IMR-90 (cell line): ENCODE measurements around the gene ANKRD9. TPM values are rescaled to one million over a fixed set of nuclear protein-coding genes. Genes with fewer than 3 reads are reported as not detected.

Source experiments
- ATAC-seq: fragments of 200-7000 bp; cut with Tn5 transposase; 2 replicates; pipeline ENCODE4 v1.9.1; 2020; ENCODE audit warnings: low read depth, mild to moderate bottlenecking, moderate library complexity
- BruUV-seq: library from RNA; stranded (reverse); fragments of 400-500 nt; replicated peaks from 2 replicates; lab custom pipeline; 2021; lab: Mats Ljungman, UMichigan
- CTCF ChIA-PET: fragments of 300-600 bp; formaldehyde crosslinking; extraction: SDS; loops from one replicate; lab custom pipeline; 2021; ENCODE audit warnings: antibody characterized with exemption; lab: Yijun Ruan, JAX
- POLR2A ChIA-PET: fragments of 300-600 bp; sonication (Branson Sonifier 250); formaldehyde crosslinking; loops from one replicate; lab custom pipeline; 2022; ENCODE audit warnings: antibody characterized with exemption; ENCODE audit not compliant: unreplicated experiment; lab: Charles Lee
- DNase-seq: peaks from one replicate; pipeline ENCODE4 v3.0.0; 2013
- H2AFZ ChIP-seq: replicated peaks from 2 replicates; pipeline ENCODE3; 2013; ENCODE audit warnings: low read length, mild to moderate bottlenecking; ENCODE audit not compliant: poor library complexity
- H2AK5ac ChIP-seq: 2 replicates; pipeline ENCODE4 v1.6.1; 2013; ENCODE audit warnings: low read depth, low read length, inconsistent platforms
- H2AK9ac ChIP-seq: replicated peaks from 2 replicates; pipeline ENCODE3; 2013; ENCODE audit warnings: mild to moderate bottlenecking, low read depth, low read length, moderate library complexity; ENCODE audit not compliant: poor library complexity
- H2BK120ac ChIP-seq: 2 replicates; pipeline ENCODE4 v1.6.1; 2013; ENCODE audit warnings: low read depth, low read length, inconsistent platforms
- H2BK15ac ChIP-seq: 3 replicates; pipeline ENCODE4 v1.6.1; 2013; ENCODE audit warnings: low read depth, low read length, inconsistent platforms
- H2BK20ac ChIP-seq: 2 replicates; pipeline ENCODE4 v1.6.1; 2013; ENCODE audit warnings: low read depth, mild to moderate bottlenecking, inconsistent platforms, low read length, moderate library complexity
- H2BK5ac ChIP-seq: 2 replicates; pipeline ENCODE4 v1.6.1; 2013; ENCODE audit warnings: mild to moderate bottlenecking, low read depth, low read length, inconsistent platforms; ENCODE audit not compliant: poor library complexity, severe bottlenecking
- H3K14ac ChIP-seq: replicated peaks from 2 replicates; pipeline ENCODE4 v1.6.1; 2013; ENCODE audit warnings: low read depth, low read length, inconsistent platforms
- H3K18ac ChIP-seq: 2 replicates; pipeline ENCODE4 v1.6.1; 2013; ENCODE audit warnings: low read depth, low read length, control low read depth
- H3K23ac ChIP-seq: 2 replicates; pipeline ENCODE4 v1.6.1; 2013; ENCODE audit warnings: low read depth, low read length, inconsistent platforms
- H3K27ac ChIP-seq: 2 replicates; pipeline ENCODE4 v1.5.1; 2013; ENCODE audit warnings: mild to moderate bottlenecking, control low read depth, low read length; ENCODE audit not compliant: insufficient read depth
- H3K27me3 ChIP-seq: 2 replicates; pipeline ENCODE4 v1.6.1; 2013; ENCODE audit warnings: low read length; ENCODE audit not compliant: control insufficient read depth, insufficient read depth
- H3K36me3 ChIP-seq: 2 replicates; pipeline ENCODE4 v1.6.1; 2013; ENCODE audit warnings: low read length, mixed read lengths; ENCODE audit not compliant: control insufficient read depth, insufficient read depth
- H3K4ac ChIP-seq: 2 replicates; pipeline ENCODE4 v1.6.1; 2013; ENCODE audit warnings: low read depth, low read length, inconsistent platforms
- H3K4me1 ChIP-seq: 2 replicates; pipeline ENCODE4 v1.6.1; 2013; ENCODE audit warnings: low read length, mixed read lengths; ENCODE audit not compliant: control insufficient read depth, insufficient read depth
- H3K4me2 ChIP-seq: 2 replicates; pipeline ENCODE4 v1.6.1; 2013; ENCODE audit warnings: low read depth, mild to moderate bottlenecking, control low read depth, low read length, moderate library complexity
- H3K4me3 ChIP-seq: 2 replicates; pipeline ENCODE4 v1.5.1; 2013; ENCODE audit warnings: low read depth, mild to moderate bottlenecking, control low read depth, low read length, moderate library complexity; ENCODE audit not compliant: insufficient read depth
- H3K56ac ChIP-seq: 2 replicates; pipeline ENCODE4 v1.6.1; 2013; ENCODE audit warnings: low read length, inconsistent platforms; ENCODE audit not compliant: insufficient read depth; ENCODE audit errors: extremely low read depth
- H3K79me1 ChIP-seq, 2 experiments: 2 replicates each; pipeline ENCODE4 v1.6.1; 2013; ENCODE audit warnings: low read length in 2 of 2, inconsistent platforms in 1 of 2, low read depth in 1 of 2
- H3K9ac ChIP-seq: 2 replicates; pipeline ENCODE4 v1.6.1; 2013; ENCODE audit warnings: low read depth, low read length, control low read depth
- H3K9me1 ChIP-seq: 2 replicates; pipeline ENCODE4 v1.6.1; 2013; ENCODE audit warnings: low read length, inconsistent platforms; ENCODE audit not compliant: insufficient read depth
- H3K9me3 ChIP-seq: 2 replicates; pipeline ENCODE4 v1.6.1; 2013; ENCODE audit warnings: low read length; ENCODE audit not compliant: control insufficient read depth, insufficient read depth
- H4K20me1 ChIP-seq: 2 replicates; pipeline ENCODE4 v1.6.1; 2013; ENCODE audit warnings: low read length, inconsistent platforms; ENCODE audit not compliant: insufficient read depth
- H4K5ac ChIP-seq: 2 replicates; pipeline ENCODE4 v1.6.1; 2013; ENCODE audit warnings: mild to moderate bottlenecking, low read depth, low read length, control low read depth
- H4K8ac ChIP-seq, 2 experiments: 2 replicates each; pipeline ENCODE4 v1.6.1; 2013; ENCODE audit warnings: low read depth in 2 of 2, low read length in 2 of 2, control low read depth in 1 of 2, inconsistent platforms in 1 of 2
- H4K91ac ChIP-seq: 2 replicates; pipeline ENCODE4 v1.6.1; 2013; ENCODE audit warnings: low read depth, low read length, inconsistent platforms; ENCODE audit not compliant: insufficient read depth
- BHLHE40 ChIP-seq: fragments of 150-350 bp; IDR thresholded peaks from 2 replicates; pipeline ENCODE4 v1.6.1; 2016; ENCODE audit warnings: mild to moderate bottlenecking, low read depth, low read length
- CEBPB ChIP-seq: IDR thresholded peaks from 2 replicates; pipeline ENCODE4 v1.6.1; 2012; ENCODE audit warnings: low read depth, low read length, improper control_type of control experiment
- CHD1 ChIP-seq: IDR thresholded peaks from 2 replicates; pipeline ENCODE4 v1.6.1; 2012; ENCODE audit warnings: low read depth, low read length, improper control_type of control experiment
- CTCF ChIP-seq: conservative IDR thresholded peaks from 2 replicates; pipeline ENCODE4 v1.5.1; 2012; ENCODE audit warnings: mild to moderate bottlenecking, low read depth, low read length, improper control_type of control experiment
- FOS ChIP-seq: fragments of 150-350 bp; IDR thresholded peaks from 2 replicates; pipeline ENCODE4 v1.6.1; 2016; ENCODE audit warnings: low read depth, low read length
- MAFK ChIP-seq: IDR thresholded peaks from 2 replicates; pipeline ENCODE4 v1.6.1; 2012; ENCODE audit warnings: low read depth, low read length, improper control_type of control experiment
- MAZ ChIP-seq: IDR thresholded peaks from 2 replicates; pipeline ENCODE4 v1.6.1; 2012; ENCODE audit warnings: low read depth, mild to moderate bottlenecking, low read length, improper control_type of control experiment, moderate library complexity, borderline replicate concordance
- MXI1 ChIP-seq: IDR thresholded peaks from 2 replicates; pipeline ENCODE4 v1.6.1; 2012; ENCODE audit warnings: low read depth, mild to moderate bottlenecking, low read length, moderate library complexity, borderline replicate concordance
- NFE2L2 ChIP-seq: fragments of 150-350 bp; IDR thresholded peaks from 2 replicates; pipeline ENCODE4 v1.6.1; 2016; ENCODE audit warnings: low read depth, mild to moderate bottlenecking, low read length
- POLR2A ChIP-seq: IDR thresholded peaks from 2 replicates; pipeline ENCODE4 v1.6.1; 2012; ENCODE audit warnings: mild to moderate bottlenecking, low read depth, low read length
- RAD21 ChIP-seq: IDR thresholded peaks from 2 replicates; pipeline ENCODE4 v1.6.1; 2012; ENCODE audit warnings: low read length, improper control_type of control experiment
- RCOR1 ChIP-seq: IDR thresholded peaks from 2 replicates; pipeline ENCODE4 v1.6.1; 2012; ENCODE audit warnings: mild to moderate bottlenecking, low read length, improper control_type of control experiment; ENCODE audit not compliant: insufficient replicate concordance
- RFX5 ChIP-seq: IDR thresholded peaks from 2 replicates; pipeline ENCODE4 v1.8.0; 2012; ENCODE audit warnings: low read depth, mild to moderate bottlenecking, low read length, moderate library complexity
- SMC3 ChIP-seq: fragments of 150-350 bp; IDR thresholded peaks from 2 replicates; pipeline ENCODE4 v1.6.1; 2016; ENCODE audit warnings: low read depth, mild to moderate bottlenecking, antibody characterized with exemption, low read length, moderate library complexity
- USF2 ChIP-seq: fragments of 150-350 bp; IDR thresholded peaks from 2 replicates; pipeline ENCODE4 v1.6.1; 2017; ENCODE audit warnings: mild to moderate bottlenecking, antibody characterized with exemption, low read length, low read depth
- whole genome bisulfite sequencing, 2 experiments: methylation state at CpG; one replicate each; pipeline versions ENCODE4 v1.1.5 to v1.1.7; 2013; ENCODE audit warnings: missing lambda C conversion rate in 2 of 2; ENCODE audit not compliant: insufficient read length in 1 of 2; ENCODE audit errors: extremely low coverage in 2 of 2; 5-methylcytosine and 5-hydroxymethylcytosine counted together
- dilution Hi-C: fragments of 300-500 bp; cut with HindIII; formaldehyde crosslinking; loops from one replicate; pipeline ENCODE4 v1.14.3; 2018; ENCODE audit warnings: low sequenced_read_pairs; ENCODE audit not compliant: unreplicated experiment
- in situ Hi-C: fragments of 300-500 bp; cut with MboI; formaldehyde crosslinking; loops from 3 replicates; pipeline ENCODE4 v1.14.3; 2019; ENCODE audit warnings: low sequenced_read_pairs, inconsistent platforms, mixed read lengths
- intact Hi-C: fragments of 100-400 bp; cut with micrococcal nuclease; formaldehyde crosslinking; loops from 2 replicates; pipeline ENCODE4 v1.10.0; 2022
- polyA plus RNA-seq, 3 experiments: library from polyadenylated mRNA; depleted of rRNA; stranded (reverse); fragments of >200 nt; gene quantifications; 2 replicates each; pipeline ENCODE4 v1.2.3, GENCODE V29; 2012; ENCODE audit warnings: low replicate concordance in 1 of 3
- total RNA-seq: library from RNA; depleted of rRNA; stranded (reverse); fragments of >200 nt; gene quantifications from 2 replicates; pipeline ENCODE4 v1.2.3, GENCODE V29; 2012
- TF ChIP-seq, protein P1 (sequence below): fragments of 150-350 bp; IDR thresholded peaks from 2 replicates; pipeline ENCODE4 v1.6.1; 2016; ENCODE audit warnings: low read depth, mild to moderate bottlenecking, low read length, moderate library complexity, borderline replicate concordance

The ANKRD9 gene
- total and polyA plus RNA-seq, 2 of the 4 experiments (the other 2 are of a cell fraction): 3.9 to 15.7 TPM

DNA sequence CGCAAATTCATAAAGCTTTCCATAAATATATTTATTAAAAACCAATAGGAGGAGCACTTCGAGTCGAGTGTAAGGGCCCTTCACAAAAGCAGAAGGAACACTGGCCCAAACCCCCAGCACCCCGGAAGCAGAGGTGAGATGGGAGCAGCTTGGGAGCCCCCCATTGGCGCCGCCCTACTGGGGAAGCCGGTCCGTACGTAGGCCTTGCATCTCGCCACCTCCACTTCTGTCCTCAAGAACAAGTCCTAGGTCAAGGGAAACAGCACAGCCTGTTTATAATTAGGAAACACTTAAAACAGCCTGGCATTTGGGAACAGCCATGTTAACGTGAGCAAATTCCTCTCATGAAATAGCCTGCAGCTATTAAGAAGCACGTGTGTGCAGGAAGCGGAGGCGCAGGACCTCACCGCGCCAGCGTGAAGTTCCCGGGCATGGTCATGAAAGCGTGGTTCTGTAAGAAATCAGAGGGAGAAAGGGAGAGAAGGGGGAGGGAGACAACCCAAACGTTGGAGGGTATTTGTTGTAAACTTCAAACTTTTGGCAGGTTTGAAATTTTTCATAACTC is 7.7 kb downstream of the ANKRD9 start:
- H3K18ac ChIP-seq: no peak overlapping the region
- TF ChIP-seq CTCF (no peak), RCOR1 (no peak), RAD21 (no peak), USF2 (no peak), POLR2A (no peak), CHD1 (no peak), NFE2L2 (no peak), SMC3 (no peak), CEBPB (no peak), FOS (no peak), RFX5 (no peak), BHLHE40 (no peak), MXI1 (no peak), MAZ (no peak), MAFK (no peak)
- TF ChIP-seq, protein P1, sequence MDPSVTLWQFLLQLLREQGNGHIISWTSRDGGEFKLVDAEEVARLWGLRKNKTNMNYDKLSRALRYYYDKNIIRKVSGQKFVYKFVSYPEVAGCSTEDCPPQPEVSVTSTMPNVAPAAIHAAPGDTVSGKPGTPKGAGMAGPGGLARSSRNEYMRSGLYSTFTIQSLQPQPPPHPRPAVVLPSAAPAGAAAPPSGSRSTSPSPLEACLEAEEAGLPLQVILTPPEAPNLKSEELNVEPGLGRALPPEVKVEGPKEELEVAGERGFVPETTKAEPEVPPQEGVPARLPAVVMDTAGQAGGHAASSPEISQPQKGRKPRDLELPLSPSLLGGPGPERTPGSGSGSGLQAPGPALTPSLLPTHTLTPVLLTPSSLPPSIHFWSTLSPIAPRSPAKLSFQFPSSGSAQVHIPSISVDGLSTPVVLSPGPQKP: no peak
- no peak overlapping the region for H2AFZ ChIP-seq
- H3K27ac ChIP-seq: no peak overlapping the region
- no peaks in the 10 kb centered on the region; the same call in 1 of the 2 replicates for H3K9me1 ChIP-seq
- no peak overlapping the region for H3K4me3 ChIP-seq
- ChIA-PET CTCF (no interaction called here), POLR2A (no interaction called here)
- dilution Hi-C loops (no loop called here), intact Hi-C loops (no loop called here), in situ Hi-C loops (no loop called here)
- no peak overlapping the region for H2BK120ac ChIP-seq
- H3K36me3 ChIP-seq: peaks cover 29% of the 10 kb centered on the region
- H2AK9ac ChIP-seq: no peak overlapping the region
- no peak overlapping the region for H3K4me2 ChIP-seq
- no peak overlapping the region for H3K23ac ChIP-seq
- no peak overlapping the region for H3K56ac ChIP-seq
- H4K5ac ChIP-seq: no peak overlapping the region
- H4K91ac ChIP-seq: no peak overlapping the region
- H2BK5ac ChIP-seq: no peak overlapping the region
- H4K8ac ChIP-seq: no peak overlapping the region
- no peaks in the 10 kb centered on the region for H3K27me3 ChIP-seq
- H4K20me1 ChIP-seq: no peaks in the 10 kb centered on the region
- BruUV-seq: no TSS peak
- H3K14ac ChIP-seq: no peak overlapping the region
- no peaks in the 10 kb centered on the region for H3K9me3 ChIP-seq
- no peak overlapping the region for H3K9ac ChIP-seq
- H3K79me1 ChIP-seq: peaks cover 0 to 4% of the 10 kb centered on the region in 2 experiments; a peak in 2 of 4 replicates
- ATAC-seq: no peak
- no peaks in the 10 kb centered on the region for H3K4me1 ChIP-seq
- H2AK5ac ChIP-seq: no peak overlapping the region
- no peak for DNase-seq
- WGBS, 2 experiments: 90% methylated on average over 14 of the region's 20 CpGs; no CpG with 5 or more reads in 1 of the 2 experiments
- H2BK15ac ChIP-seq: no peak overlapping the region
- H3K4ac ChIP-seq: no peak overlapping the region
- no peak overlapping the region for H2BK20ac ChIP-seq
